ENCODE measurements around the gene NDUFB1. TPM values are rescaled to one million over a fixed set of nuclear protein-coding genes. Genes with fewer than 3 reads are reported as not detected.

Gene NDUFB1
- total RNA-seq, 1 experiment from 2014 or later: 32.2 TPM

- ChIA-PET POLR2A (ENCODE audit: unreplicated experiment) (interaction anchor here (0.5 kb wide), 1 partner anchor 1153 kb away, joined by 7 read pairs; no protein-coding TSS in a partner anchor), CTCF (no interaction called here)
- peaks cover 4% of the 10 kb centered on the region for H3K4me1 ChIP-seq (replicated peaks; ENCODE audit: insufficient read depth)
- no peaks in the 10 kb centered on the region for H3K27me3 ChIP-seq (ENCODE audit: insufficient read depth, low read depth)
- H3K36me3 ChIP-seq (ENCODE audit: low read depth): no peaks in the 10 kb centered on the region
- peak overlapping the region; percentile 93 for H2AFZ ChIP-seq
- H3K9me3 ChIP-seq (ENCODE audit: insufficient read depth, low read depth): no peaks in the 10 kb centered on the region
- intact Hi-C loops (cut with micrococcal nuclease; ENCODE audit: unreplicated experiment): no loop called here
- no peak for DNase-seq
- TSS peak; percentile 47 for BruUV-seq (replicated peaks)
- H3K4me3 ChIP-seq: peak overlapping the region; percentile 98
- no peak for TF ChIP-seq CTCF (conservative IDR thresholded peaks at IDR 0.05)
- H3K27ac ChIP-seq: peak overlapping the region; percentile 83
- H3K9me2 ChIP-seq (ENCODE audit: insufficient read depth): no peaks in the 10 kb centered on the region
- peaks cover 40% of the 10 kb centered on the region for H3K79me2 ChIP-seq (ENCODE audit: low read depth)
- no peaks in the 10 kb centered on the region for H4K20me1 ChIP-seq (ENCODE audit: insufficient read depth)
- H3K4me2 ChIP-seq: peak overlapping the region; percentile 85
- peaks cover 9% of the 10 kb centered on the region; the same call in 1 of the 2 replicates for H3F3A ChIP-seq (ENCODE audit: insufficient read depth, low read depth)
Measured at GRCh38 chr14:92105073-92105892, 16.2 kb downstream of the NDUFB1 start.

GRCh38 chr14:92103363-92103989 is 18.0 kb downstream of the NDUFB1 start:
- H3K4me3 ChIP-seq: no peak overlapping the region
- H4K20me1 ChIP-seq (ENCODE audit: insufficient read depth): no peaks in the 10 kb centered on the region
- no peaks in the 10 kb centered on the region for H3K9me3 ChIP-seq (ENCODE audit: insufficient read depth, low read depth)
- peaks cover 50% of the 10 kb centered on the region for H3K79me2 ChIP-seq (ENCODE audit: low read depth)
- CTCF ChIA-PET: no interaction called here
- H3K4me1 ChIP-seq (replicated peaks; ENCODE audit: insufficient read depth): peaks cover 4% of the 10 kb centered on the region
- H3K9me2 ChIP-seq (ENCODE audit: insufficient read depth): no peaks in the 10 kb centered on the region
- peaks cover 9% of the 10 kb centered on the region; the same call in 1 of the 2 replicates for H3F3A ChIP-seq (ENCODE audit: insufficient read depth, low read depth)
- no peak overlapping the region for H3K27ac ChIP-seq
- no peak overlapping the region for H2AFZ ChIP-seq
- H3K36me3 ChIP-seq (ENCODE audit: low read depth): no peaks in the 10 kb centered on the region
- H3K27me3 ChIP-seq (ENCODE audit: insufficient read depth, low read depth): no peaks in the 10 kb centered on the region
- TF ChIP-seq CTCF (conservative IDR thresholded peaks at IDR 0.05) (no peak), EZH2 (IDR thresholded peaks at IDR 0.05; ENCODE audit: low read depth) (no peak)
- no peak for DNase-seq
- POLR2A ChIA-PET (ENCODE audit: unreplicated experiment): no interaction called here
- H3K4me2 ChIP-seq: no peak overlapping the region
- BruUV-seq (replicated peaks): no TSS peak
- intact Hi-C loops (cut with micrococcal nuclease; ENCODE audit: unreplicated experiment): no loop called here

- no TSS peak for BruUV-seq (replicated peaks)
- no peak overlapping the region for H3K4me2 ChIP-seq
- no peaks in the 10 kb centered on the region for H3F3A ChIP-seq (ENCODE audit: insufficient read depth, low read depth)
- H3K4me3 ChIP-seq: no peak overlapping the region
- no peaks in the 10 kb centered on the region for H3K4me1 ChIP-seq (replicated peaks; ENCODE audit: insufficient read depth)
- H4K20me1 ChIP-seq (ENCODE audit: insufficient read depth): no peaks in the 10 kb centered on the region
- H2AFZ ChIP-seq: no peak overlapping the region
- peaks cover 40% of the 10 kb centered on the region for H3K79me2 ChIP-seq (ENCODE audit: low read depth)
- POLR2A ChIA-PET (ENCODE audit: unreplicated experiment): no interaction called here
- no peaks in the 10 kb centered on the region for H3K9me3 ChIP-seq (ENCODE audit: insufficient read depth, low read depth)
- no peak for DNase-seq
- H3K9me2 ChIP-seq (ENCODE audit: insufficient read depth): no peaks in the 10 kb centered on the region
- CTCF ChIA-PET: no interaction called here
- intact Hi-C loops (cut with micrococcal nuclease; ENCODE audit: unreplicated experiment): no loop called here
- TF ChIP-seq CTCF (conservative IDR thresholded peaks at IDR 0.05) (no peak), EZH2 (IDR thresholded peaks at IDR 0.05; ENCODE audit: low read depth) (no peak)
- no peak overlapping the region for H3K27ac ChIP-seq
- H3K36me3 ChIP-seq (ENCODE audit: low read depth): no peaks in the 10 kb centered on the region
- no peaks in the 10 kb centered on the region for H3K27me3 ChIP-seq (ENCODE audit: insufficient read depth, low read depth)
Measured at GRCh38 chr14:92099802-92100201, 21.7 kb downstream of the NDUFB1 start.
